Limb (tissue), 2 donors: Measurements from ENCODE around the gene RAD51AP1.

Source experiments
- DNase-seq, 2 donors: peaks; one replicate each; pipeline ENCODE4 v3.0.0-alpha.2; 2016; ENCODE audit errors: extremely low spot score in 2 of 2

RAD51AP1 gene

DNA sequence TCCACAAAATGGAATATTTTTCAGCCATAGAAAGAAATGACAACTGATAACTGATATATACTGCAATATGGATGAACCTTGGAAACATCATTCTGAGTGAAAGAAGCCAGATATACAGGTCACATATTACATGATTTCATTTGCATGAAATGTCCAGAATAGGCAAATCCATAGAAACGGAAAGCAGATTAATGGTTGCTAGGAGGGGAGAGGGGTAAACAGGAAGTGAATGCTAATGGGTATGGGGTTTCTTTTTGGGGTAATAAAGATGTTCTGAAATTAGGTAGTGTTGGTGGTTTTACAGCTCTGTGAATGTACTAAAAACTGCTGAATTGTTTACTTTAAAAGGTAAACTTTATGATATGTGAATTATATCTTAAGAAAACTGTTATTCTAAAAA lies 6.5 kb downstream of the RAD51AP1 start:
- no peak for DNase-seq

DNA sequence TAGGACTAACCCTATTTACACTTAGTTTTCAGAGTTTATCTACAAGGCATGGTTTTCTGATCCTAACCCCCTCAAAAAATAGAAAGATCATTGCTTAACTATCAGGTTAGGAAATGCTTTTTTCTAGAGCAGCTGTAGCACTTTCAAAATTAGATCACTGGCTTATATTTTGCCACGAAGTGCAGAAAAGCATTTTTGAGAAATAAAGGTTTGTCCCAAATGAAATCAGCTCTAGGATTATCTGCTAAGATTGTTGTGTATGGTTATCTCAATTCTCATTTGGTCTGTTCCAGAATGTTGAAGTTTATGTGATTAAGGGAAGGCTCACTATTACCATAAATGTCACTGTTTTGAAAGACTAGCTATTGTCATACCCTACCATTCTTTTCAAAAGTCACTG lies 13.5 kb downstream of the RAD51AP1 start:
- no peak for DNase-seq

DNA sequence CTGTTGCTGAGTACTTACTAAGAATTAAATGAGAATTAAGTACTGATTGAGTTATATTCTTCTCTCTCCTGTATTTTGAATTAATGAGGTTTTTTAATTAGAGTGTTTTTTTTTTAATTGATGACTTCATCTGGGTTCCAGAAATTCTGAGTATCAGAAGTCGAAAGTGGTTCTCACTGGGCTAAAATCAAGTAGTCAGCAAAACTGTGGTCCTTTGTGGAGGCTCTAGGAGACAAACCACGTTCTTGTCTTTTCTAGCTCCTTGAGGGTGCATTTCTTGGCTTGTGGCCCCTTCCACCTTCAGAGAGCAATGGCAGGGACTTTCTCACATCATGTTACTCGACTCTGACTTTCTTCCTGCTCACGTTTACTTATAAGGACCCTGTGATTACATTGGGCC lies 15.3 kb downstream of the RAD51AP1 start:
- DNase-seq: no peak

DNA sequence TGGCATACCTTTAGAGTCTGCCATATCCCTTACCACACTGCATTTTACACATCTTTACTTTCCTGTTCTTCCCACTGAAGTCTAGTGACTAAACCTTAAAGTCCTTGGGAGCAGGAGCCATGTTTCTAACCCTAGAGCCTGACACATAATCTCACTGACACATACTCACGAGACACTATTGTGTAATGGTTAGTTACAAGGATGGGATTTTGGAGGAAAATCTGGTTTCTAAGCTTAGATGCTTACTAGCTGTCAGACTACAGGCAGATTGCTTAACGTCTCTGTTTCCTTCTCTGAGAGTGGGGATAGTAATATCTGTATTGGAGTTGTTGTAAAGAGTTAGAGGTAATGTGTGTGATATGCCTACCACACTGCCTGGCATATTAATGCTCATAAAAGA lies 17.1 kb downstream of the RAD51AP1 start:
- DNase-seq: no peak

DNA sequence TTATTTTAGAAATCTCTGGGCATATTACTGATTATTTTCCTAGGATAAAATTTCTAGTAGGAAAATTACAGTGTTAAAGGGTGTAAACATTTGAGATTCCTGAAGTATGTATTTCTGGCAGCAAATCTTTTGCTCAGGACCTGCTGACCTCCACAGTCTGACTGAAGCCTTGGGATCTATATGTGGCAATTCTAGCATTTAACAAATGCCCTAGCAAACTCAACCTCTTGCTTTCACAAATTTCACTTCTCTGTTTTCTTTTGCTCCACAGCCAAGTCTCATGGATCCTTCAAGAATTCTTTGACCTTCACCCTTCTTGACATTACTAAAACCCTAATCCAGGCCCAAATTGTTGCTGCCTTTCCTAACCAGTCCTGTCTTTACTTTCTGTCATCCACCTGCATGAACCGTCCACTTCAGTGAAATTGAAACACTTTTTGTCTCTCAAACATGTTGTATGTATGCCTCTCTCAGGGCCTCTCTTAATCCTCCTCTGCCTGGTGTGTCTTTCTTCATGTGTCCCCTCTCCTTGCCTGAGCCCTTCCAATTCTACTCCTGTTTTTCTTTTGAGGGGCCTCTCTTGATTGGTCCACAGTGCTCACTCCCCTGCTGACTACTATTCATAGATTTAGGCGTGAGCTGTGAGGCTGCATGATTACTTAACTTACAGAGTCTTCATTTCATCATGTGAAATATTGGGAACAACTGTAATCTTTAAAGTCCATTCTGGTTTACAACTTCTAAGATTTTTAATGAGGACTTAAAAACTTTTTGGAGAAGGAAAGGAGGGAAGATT lies 18.2 kb downstream of the RAD51AP1 start:
- DNase-seq: no peak

- DNase-seq: no peak
These were observed 18.9 kb downstream of the RAD51AP1 start for GRCh38 chr12:4557586-4557985.

GRCh38 chr12:4558171-4558570 lies 19.5 kb downstream of the RAD51AP1 start:
- DNase-seq: no peak

GRCh38 chr12:4562034-4562657 lies 23.5 kb downstream of the RAD51AP1 start, which contains the start of gene DYRK4:
DYRK4 (plus strand) TSS chr12:4562208; CDS start chr12:4562246, 38 bp downstream.
- peak; percentile 58 to 84 for DNase-seq

- no peak for DNase-seq
These were observed 24.6 kb downstream of the RAD51AP1 start for GRCh38 chr12:4563336-4563735.

- no peak for DNase-seq
These were observed 26.1 kb downstream of the RAD51AP1 start for GRCh38 chr12:4564818-4565217.

DNA sequence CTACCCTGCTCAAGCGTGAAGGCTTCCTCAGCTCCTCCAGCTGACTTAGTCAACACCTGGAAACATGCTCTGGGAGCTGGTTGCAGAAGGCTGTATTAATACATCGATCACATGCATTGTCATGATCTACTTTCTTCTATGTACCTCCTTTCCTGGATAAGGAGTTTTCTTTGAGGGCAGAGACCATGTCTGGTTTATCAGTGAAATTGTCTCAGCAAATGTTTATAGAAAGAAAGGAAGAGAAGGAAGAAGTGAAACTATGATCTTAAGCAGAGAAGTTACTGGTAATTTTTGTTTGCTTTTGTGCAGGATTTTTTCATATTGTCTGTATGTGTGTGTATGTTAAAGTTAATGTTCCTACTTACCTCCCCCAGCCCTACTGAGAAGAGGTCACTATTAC lies 27.8 kb downstream of the RAD51AP1 start:
- DNase-seq: no peak

- no peak for DNase-seq
These were observed 28.6 kb downstream of the RAD51AP1 start for GRCh38 chr12:4567073-4567881.

- DNase-seq: no peak
These were observed 30.6 kb downstream of the RAD51AP1 start for GRCh38 chr12:4569261-4569660.

- DNase-seq: no peak
These were observed 34.0 kb downstream of the RAD51AP1 start for GRCh38 chr12:4572680-4573079.

DNA sequence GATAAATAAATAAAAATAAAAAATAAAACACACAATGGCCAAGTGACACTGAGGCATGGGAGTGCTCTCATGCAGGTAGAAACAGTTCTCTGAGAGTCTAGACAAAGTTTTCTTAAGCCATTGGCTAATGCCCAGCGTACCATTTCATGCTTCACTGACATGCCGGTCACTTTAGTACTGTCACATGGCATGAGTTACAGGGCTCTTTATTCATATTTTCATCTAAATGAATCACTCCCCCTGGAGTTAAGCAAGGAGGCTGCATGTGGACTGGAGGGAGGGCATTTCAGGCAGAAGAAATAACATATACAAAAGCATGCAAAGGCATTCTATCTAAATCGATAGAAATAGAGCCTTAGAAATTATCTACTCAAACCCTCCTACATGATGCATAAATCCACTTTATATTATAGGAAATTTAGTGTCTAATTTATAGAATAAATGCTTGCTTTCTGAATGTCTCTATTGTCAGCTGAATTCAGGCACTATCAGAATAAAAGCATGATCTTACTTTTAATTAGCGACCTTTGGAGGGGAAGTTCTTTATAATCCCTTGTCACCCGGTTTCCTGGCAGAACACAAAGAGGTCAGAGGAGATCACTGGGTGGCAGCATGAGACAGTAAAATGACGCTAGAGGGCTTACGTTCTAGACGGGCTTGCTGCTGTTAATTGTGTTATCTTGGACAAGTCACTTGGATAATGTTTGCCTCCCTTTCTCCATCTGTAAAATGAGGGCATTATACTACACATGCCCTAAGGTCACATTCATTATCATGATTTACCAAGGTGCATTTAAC lies 40.8 kb downstream of the RAD51AP1 start:
- DNase-seq: no peak

DNA sequence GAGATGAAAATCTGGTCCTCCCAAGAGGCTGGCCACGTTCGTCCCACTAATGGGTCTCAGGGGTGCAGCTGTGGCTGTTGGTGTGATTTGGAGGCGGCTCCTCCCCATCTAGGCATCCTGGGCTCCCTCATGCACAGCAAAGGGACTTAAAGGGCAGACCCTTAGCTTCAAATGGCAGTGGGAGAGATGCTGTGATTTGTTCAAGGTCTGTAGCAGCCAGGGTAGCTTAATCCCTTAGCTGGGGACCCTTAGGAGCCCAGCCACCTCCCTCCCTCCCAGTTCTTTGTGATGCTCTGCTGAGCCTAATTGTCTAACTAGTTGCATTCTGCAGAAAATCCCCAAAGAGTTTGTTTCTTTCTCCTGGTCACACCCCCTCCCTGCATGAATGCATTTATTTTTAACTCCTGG lies 41.6 kb downstream of the RAD51AP1 start:
- no peak for DNase-seq

- no peak for DNase-seq
These were observed 45.6 kb downstream of the RAD51AP1 start for GRCh38 chr12:4584281-4584680.

DNA sequence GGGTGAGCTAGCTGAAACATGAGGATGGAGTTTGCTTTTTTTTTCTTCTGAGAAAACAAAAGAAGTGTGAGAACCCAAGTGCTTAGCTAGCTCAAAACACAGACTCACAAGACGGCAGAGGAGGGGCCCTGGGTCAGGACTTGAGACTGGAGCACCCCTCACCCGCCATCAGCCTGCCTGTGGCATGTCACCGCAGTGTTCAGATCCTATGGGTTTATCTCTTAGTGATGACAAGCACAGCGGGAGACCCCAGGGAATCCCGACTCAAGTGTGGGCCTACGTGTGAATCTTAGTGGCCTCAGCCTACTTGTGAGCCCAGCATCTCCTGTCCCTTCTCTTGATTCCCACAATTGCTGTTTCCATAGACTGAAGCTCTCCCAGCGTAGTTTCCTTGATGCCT lies 46.2 kb downstream of the RAD51AP1 start:
- DNase-seq: no peak

- DNase-seq: no peak
These were observed 47.8 kb downstream of the RAD51AP1 start for GRCh38 chr12:4586500-4586899.

- no peak for DNase-seq
These were observed 48.4 kb downstream of the RAD51AP1 start for GRCh38 chr12:4587108-4587507.

GRCh38 chr12:4588916-4589315 lies 50.2 kb downstream of the RAD51AP1 start:
- no peak for DNase-seq
